ENCODE data around the gene IGF1. TPM values are rescaled to one million over a fixed set of nuclear protein-coding genes. Genes with fewer than 3 reads are reported as not detected.

IGF1 gene
- polyA plus RNA-seq, 3 donors from 2014 or later = not detected

DNA sequence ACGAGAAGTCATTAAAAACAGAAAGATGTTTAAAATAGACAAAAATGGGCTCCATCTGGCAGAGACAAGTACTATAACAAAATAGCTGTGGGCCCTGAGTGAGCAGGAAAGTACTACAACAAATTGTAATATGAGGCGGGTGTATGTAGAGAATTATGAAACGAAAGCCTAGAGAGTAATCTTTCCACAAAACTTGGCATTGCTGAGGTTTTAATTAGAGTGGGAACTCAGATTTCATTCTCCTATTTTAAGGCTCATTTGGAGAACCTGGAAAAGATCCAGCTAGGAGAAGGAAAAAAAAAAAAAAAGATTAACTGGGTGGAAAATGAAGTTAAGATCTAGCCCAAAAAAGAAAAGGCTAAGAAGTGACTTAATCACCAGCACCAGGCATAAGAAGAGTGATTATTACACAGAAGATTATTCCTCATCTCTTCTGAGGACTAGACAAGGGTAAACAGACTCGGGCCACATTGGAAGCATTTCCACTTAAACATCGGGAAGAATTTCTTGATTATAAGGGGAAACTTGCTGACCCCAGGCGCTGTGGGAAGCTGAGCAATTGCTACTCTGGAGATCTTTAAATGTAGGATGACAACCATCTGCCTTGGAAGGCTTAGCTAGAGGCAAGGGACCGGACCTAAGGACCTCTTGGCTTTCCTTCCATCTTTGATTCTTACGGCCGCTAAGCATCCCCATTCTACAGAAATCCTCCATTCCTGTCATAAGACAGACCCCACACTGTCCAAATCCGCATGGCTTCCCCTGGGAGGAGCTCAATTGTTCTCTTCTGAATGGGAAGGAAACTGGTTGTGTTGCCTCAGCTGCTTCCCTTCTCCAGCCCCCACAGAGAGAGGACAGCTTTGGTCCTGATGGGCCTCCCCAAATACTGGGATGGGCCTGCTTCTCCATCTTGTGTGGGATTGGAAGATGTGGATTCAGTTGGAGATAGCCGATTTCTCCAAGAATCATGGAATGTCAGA lies 40.6 kb downstream of the IGF1 start:
- Mint-ChIP-seq H3K27ac (no peak overlapping the region), H3K36me3 (no peaks in the 10 kb centered on the region), H3K27me3 (ENCODE audit: low read depth in 3 of 3) (peaks cover 0 to 4% (median 0%) of the 10 kb centered on the region in 3 donors), H3K4me1 (no peaks in the 10 kb centered on the region), H3K4me3 (no peak overlapping the region), H3K9me3 (peaks cover 0 to 7% (median under 1%) of the 10 kb centered on the region in 6 donors)
- DNase-seq = no peak

DNA sequence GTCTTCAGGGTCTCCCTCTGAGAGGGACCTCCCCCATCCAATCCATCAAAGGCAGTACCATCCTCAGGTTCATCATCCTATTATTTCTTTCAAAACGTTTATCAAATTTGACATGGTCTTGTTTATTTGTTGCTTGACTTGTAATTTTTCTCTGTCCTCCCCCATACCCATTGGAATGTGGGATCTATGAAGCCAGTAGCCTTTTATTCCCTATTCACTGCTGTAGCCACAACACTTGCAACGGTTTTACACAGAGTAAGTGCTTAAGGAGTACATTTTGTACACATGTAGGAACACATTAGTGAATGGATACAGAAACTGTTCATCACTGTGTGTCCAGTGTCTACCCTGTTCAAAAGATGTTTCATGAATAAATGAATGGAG lies 41.5 kb downstream of the IGF1 start:
- H3K27ac Mint-ChIP-seq = no peak overlapping the region
- peaks cover 0 to 7% (median under 1%) of the 10 kb centered on the region in 6 donors for H3K9me3 Mint-ChIP-seq
- H3K4me3 Mint-ChIP-seq = no peak overlapping the region
- H3K36me3 Mint-ChIP-seq = no peaks in the 10 kb centered on the region
- H3K4me1 Mint-ChIP-seq = no peaks in the 10 kb centered on the region
- no peak for DNase-seq
- peaks cover 0 to 4% (median 0%) of the 10 kb centered on the region in 3 donors for H3K27me3 Mint-ChIP-seq (ENCODE audit: low read depth in 3 of 3)

DNA sequence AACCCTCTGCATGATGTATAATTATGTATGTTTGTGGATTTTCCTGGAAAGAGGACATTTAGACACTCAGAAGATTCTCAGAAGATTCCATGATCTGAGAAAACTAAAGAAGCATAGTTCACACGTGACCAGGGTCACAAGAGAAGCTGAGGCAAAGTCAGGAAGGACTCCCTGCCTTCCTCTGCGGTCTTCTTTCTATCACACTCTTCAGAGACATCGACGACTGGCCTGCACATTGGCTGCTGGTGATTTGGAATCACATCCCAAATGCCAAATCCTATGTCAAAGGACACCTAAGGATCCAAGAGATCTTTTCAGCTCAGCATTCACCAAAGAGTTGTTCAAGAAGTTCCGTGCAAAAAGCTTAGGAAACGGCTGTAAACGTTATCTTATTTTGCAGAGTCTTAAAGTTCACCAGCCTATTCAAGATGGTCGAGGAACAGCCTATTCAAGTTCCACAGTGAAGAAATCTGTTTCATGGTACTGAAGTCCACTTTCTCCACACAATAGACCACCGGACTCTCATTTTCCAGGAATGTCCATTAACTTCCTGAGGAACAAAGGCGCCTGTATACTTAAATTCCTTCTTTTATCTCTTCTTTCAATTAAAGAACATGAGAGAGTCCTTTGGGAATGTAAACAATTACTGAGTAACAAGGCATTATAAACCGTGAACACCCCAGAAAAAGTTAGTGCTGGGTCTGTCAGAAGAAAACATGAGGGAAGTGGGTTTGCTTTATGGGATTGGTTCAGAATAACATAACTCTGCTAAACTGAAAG lies 42.1 kb downstream of the IGF1 start:
- Mint-ChIP-seq H3K9me3 (peaks cover 0 to 7% (median under 1%) of the 10 kb centered on the region in 6 donors), H3K27me3 (ENCODE audit: low read depth in 3 of 3) (peaks cover 0 to 4% (median 0%) of the 10 kb centered on the region in 3 donors), H3K36me3 (no peaks in the 10 kb centered on the region), H3K4me3 (no peak overlapping the region), H3K27ac (no peak overlapping the region), H3K4me1 (no peaks in the 10 kb centered on the region)
- DNase-seq = no peak

DNA sequence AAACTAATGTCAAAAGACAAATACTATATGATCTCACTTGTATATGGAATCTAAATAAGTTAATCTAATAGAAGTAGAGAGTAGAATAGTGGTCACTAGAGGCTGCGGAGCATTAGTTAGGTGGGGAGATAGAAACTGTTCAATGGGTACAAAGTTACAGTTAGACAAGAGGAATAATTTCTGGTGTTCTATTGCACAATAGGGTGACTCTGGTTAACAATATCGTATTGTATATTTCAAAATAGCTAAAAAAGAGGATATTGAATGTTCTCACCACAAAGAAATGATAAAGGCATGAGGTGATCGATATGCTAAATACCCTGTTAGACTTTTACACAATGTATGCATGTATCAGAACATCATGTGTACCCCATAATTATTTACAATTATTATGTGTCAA lies 42.9 kb downstream of the IGF1 start:
- Mint-ChIP-seq H3K4me1 (no peaks in the 10 kb centered on the region), H3K27me3 (ENCODE audit: low read depth in 3 of 3) (peaks cover 0 to 4% (median 0%) of the 10 kb centered on the region in 3 donors), H3K9me3 (peaks cover 0 to 7% (median 0%) of the 10 kb centered on the region in 6 donors), H3K4me3 (no peak overlapping the region), H3K36me3 (no peaks in the 10 kb centered on the region), H3K27ac (no peak overlapping the region)
- no peak for DNase-seq

DNA sequence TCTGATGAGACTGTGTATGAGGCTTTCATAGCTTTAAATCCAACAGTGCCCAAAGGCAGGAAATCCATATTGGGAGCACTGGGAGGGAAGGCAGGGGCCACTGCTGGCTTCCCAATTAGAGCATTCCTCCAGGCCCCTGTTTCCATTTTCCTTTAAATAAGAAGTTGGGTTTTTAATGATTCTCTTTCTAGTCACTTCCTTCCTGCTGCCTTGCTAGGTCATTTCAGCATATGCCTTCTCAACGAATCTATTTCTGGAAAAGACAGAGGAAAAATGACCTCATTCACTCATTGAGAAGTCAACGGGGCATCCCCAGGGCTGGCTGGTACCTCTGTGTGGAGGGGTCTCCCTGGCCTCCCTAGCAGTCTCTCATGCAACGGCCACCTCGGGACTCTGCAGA lies 43.5 kb downstream of the IGF1 start:
- Mint-ChIP-seq H3K27me3 (ENCODE audit: low read depth in 3 of 3) (peaks cover 0 to 4% (median 0%) of the 10 kb centered on the region in 3 donors), H3K36me3 (no peaks in the 10 kb centered on the region), H3K4me1 (no peaks in the 10 kb centered on the region), H3K4me3 (no peak overlapping the region), H3K9me3 (peaks cover 0 to 7% (median 0%) of the 10 kb centered on the region in 6 donors), H3K27ac (no peak overlapping the region)
- no peak for DNase-seq

DNA sequence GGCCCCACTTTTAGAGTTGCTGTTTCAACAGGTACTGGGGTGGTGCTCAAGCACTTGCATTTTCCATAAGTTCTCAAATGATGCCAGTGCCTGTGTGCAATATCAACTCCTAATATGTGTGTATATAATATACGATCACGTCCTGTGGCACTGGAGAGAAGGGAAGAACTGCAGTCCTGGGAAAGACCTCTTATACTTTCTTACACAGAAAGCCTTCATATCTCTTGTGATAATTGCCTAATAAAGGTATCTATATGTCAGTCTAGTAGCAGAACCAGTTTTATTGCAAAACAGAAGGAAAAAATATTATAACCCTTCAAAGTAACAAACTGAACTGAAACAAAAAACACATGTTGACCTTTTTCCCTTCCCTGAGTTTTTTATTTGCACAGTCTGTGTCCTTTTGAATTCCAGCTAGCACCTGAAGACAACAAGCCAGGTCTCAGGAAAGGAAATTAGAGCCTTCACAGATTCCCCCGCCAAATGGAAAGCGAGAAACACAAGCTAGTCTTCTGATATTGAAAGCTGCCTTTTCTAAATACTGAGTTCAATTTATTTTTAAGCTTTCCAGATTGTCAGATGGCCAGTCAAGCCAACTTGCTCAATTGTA lies 44.4 kb downstream of the IGF1 start:
- no peak overlapping the region for H3K4me3 Mint-ChIP-seq
- H3K27me3 Mint-ChIP-seq (ENCODE audit: low read depth in 3 of 3) = peaks cover 0 to 4% (median under 1%) of the 10 kb centered on the region in 3 donors
- DNase-seq = no peak
- H3K36me3 Mint-ChIP-seq = no peaks in the 10 kb centered on the region
- H3K9me3 Mint-ChIP-seq = peaks cover 0 to 7% (median 0%) of the 10 kb centered on the region in 6 donors
- no peak overlapping the region for H3K27ac Mint-ChIP-seq
- H3K4me1 Mint-ChIP-seq = no peaks in the 10 kb centered on the region

DNA sequence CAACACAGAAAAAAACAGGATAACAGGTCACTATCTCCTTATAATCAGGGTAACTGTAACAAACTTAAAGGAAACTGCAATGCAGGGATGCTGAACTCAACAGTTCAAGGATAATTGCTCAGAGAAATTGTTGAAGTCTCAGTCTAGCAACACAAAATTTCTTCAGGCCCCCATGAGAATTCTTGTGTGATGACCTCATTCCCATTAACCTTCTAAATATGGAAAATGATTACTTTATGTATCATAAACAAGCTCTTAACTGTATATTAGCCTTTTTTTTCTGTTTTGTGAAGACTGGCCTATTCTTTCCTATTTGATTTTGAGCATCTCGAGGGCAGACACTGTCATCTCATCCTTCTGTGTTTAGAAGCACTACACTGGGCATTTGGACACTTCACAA lies 47.1 kb downstream of the IGF1 start:
- no peak overlapping the region for H3K27ac Mint-ChIP-seq
- DNase-seq = no peak
- no peaks in the 10 kb centered on the region for H3K4me1 Mint-ChIP-seq
- H3K4me3 Mint-ChIP-seq = no peak overlapping the region
- peaks cover 0 to 7% (median 0%) of the 10 kb centered on the region in 6 donors for H3K9me3 Mint-ChIP-seq
- peaks cover 0 to 4% (median 1%) of the 10 kb centered on the region in 3 donors for H3K27me3 Mint-ChIP-seq (ENCODE audit: low read depth in 3 of 3)
- no peaks in the 10 kb centered on the region for H3K36me3 Mint-ChIP-seq

DNA sequence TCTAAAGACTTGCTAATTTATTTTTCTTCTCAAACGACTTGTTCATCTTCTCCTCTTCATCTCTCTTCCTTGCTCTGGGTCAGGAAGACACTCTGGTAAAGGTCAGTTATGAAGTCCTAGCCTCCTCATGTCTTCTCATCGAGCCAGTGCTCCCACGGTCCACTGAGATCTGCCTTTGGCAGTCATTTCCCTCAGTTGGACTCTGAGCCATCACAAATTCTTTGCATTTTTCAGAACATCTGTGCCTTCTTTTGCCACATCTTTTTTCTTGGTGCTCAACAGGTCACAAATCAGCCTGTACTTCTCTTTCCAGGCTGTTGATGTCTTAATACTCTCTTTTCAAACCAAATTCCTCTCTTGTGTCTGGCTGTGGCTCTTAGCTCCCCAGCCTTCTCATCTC lies 49.7 kb downstream of the IGF1 start:
- Mint-ChIP-seq H3K4me3 (no peak overlapping the region), H3K27ac (no peak overlapping the region), H3K27me3 (ENCODE audit: low read depth in 3 of 3) (peaks cover 0 to 1% (median 0%) of the 10 kb centered on the region in 3 donors), H3K36me3 (no peaks in the 10 kb centered on the region), H3K9me3 (peaks cover 0 to 1% (median 0%) of the 10 kb centered on the region in 6 donors), H3K4me1 (no peaks in the 10 kb centered on the region)
- DNase-seq = no peak

DNA sequence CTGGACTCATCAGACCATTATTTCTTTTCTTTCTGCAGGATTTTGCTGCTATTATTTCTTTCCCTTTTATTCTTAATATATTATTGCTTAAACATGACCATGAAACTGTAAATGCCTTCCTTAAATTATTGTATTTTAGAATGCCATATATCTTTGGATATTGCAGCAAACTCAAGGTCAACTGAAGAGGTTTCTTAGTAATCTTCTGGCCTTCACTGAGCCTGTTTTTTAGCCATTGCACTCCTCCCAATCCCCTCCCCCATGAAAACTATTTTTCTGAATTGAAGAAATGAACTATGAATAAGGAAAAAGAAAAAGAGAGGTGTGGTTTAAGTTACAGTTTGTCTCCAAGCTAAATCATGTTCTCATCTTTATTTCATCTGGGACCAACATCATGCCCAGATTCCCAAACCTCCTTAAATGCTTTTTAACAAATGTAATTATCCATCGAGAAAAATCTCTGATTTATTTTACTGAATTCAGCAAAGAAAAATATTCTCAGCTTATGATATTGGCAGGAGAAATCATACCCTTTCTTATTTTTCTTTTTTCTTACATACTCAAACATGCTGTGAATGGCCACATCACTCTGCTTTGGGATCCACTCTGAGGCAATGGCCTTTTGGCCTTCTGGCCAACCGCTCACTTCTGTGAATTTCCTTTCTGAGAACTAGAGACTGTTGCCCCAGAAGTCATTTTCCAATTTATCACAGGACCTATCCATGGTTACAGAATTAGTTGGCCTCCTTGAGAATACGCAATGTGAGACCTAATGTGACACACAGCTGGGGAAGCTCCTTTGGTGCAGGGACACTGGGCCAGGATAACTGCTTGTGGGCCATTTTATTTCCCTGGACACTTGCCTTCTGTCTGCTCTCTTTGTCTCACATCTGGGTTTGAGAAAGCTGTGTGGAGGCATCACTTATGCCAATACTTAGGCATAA lies 50.9 kb downstream of the IGF1 start:
- Mint-ChIP-seq H3K27ac (no peak overlapping the region), H3K36me3 (no peaks in the 10 kb centered on the region)
- no peak for DNase-seq

DNA sequence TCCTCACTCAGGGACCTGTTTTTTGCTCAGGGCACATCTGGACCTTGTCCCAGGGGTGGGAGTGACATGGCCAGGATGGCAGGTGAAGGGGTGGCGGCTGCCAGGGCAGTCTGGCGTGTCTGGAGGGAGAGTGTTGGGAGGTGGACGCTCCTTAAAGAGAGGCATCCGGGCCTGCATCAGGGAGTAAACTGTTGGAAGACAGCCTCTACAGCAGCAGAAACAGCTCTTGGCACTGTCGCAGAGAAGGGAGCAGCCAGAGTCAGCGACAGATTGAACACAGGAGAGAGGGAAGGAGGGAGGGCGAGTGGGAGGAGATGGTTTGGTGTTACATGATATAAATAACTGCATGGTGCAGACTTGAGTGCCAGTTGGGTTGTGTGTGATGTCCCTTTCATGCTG lies 52.8 kb downstream of the IGF1 start:
- Mint-ChIP-seq H3K27me3 (ENCODE audit: low read depth in 3 of 3) (peaks cover 0 to 1% (median 0%) of the 10 kb centered on the region in 3 donors), H3K36me3 (no peaks in the 10 kb centered on the region), H3K9me3 (no peaks in the 10 kb centered on the region), H3K4me1 (no peaks in the 10 kb centered on the region), H3K27ac (no peak overlapping the region), H3K4me3 (no peak overlapping the region)
- DNase-seq = no peak

More for the DNA sequence above, 50.9 kb downstream of the IGF1 start:
- Mint-ChIP-seq H3K9me3 (no peaks in the 10 kb centered on the region), H3K4me1 (no peaks in the 10 kb centered on the region), H3K27me3 (ENCODE audit: low read depth in 3 of 3) (peaks cover 0 to 1% (median 0%) of the 10 kb centered on the region in 3 donors), H3K4me3 (no peak overlapping the region)

DNA sequence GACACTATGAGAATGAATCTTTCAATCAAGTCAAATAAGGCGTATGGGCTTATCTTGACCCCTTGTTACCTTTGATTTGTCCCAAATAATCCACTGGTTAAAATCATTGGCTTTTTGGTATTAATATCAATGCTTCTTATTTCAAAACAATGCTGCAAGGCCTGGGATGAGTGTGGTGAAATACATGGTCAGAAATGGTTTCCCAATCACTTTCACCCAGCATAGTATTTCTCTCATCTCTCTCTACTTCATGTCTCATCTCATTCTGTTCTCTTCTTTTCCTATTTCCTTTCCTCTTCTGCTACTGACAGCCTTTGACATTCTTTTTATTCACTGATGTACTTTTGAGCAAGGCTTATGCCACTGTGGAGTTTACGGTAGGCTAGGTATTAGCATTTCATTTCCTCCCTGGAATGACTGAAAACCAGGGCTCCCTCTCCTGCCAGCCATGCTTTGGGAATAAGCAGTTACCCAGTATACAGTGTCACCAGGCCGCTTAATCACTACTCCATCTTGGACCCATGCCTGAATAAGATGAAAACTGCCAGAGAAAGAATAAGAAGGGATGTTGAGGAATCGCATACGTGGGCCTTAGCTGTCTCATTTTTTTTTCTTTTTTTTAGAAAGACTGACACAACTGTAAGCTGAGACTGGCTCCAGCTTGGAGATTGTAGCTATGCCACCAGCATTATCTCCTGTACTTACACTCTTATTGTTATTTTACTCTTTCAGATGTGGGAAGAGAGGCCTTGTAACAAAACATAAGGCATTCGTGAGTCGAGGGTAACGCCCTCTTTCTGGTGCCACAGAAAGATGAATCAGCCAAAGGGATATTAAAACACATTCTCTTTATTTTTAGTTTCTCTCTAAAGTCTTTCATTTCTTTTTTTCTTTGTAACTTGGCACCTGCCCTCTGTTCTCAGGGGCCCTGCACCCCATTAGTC lies 53.5 kb downstream of the IGF1 start:
- Mint-ChIP-seq H3K9me3 (no peaks in the 10 kb centered on the region), H3K4me3 (no peak overlapping the region), H3K36me3 (no peaks in the 10 kb centered on the region), H3K4me1 (no peaks in the 10 kb centered on the region), H3K27me3 (ENCODE audit: low read depth in 3 of 3) (peaks cover 0 to 1% (median 0%) of the 10 kb centered on the region in 3 donors), H3K27ac (no peak overlapping the region)
- DNase-seq = no peak
